Measurements from ENCODE around the gene EVA1C. TPM values are rescaled to one million over a fixed set of nuclear protein-coding genes. Genes with fewer than 3 reads are reported as not detected.
"Not testable (repeated sequence)": the region's sequence is repeated elsewhere in the genome, so short reads cannot be mapped to it uniquely, and the experiment has no call there.

EVA1C gene
- total RNA-seq, 2 donors from 2014 or later, result 45.7 to 48.6 TPM

GRCh38 chr21:32507342-32507919 is 94.9 kb downstream of the EVA1C start:
- Histone ChIP-seq H3K36me3 (peaks cover 0 to 4% of the 10 kb centered on the region in 2 donors), H3K9me3 (no peaks in the 10 kb centered on the region), H3K4me1 (replicated peaks) (no peaks in the 10 kb centered on the region), H3K4me3 (no peak overlapping the region), H3K27me3 (replicated peaks; ENCODE audit: insufficient read depth) (no peaks in the 10 kb centered on the region), H3K27ac (no peak overlapping the region)
- DNase-seq (ENCODE audit: low spot score), result no peak
- intact Hi-C loops (cut with DNase I), result no loop called here
- TF ChIP-seq POLR2A (IDR thresholded peaks at IDR 0.05) (no peak), CTCF (IDR thresholded peaks at IDR 0.05) (no peak), POLR2AphosphoS5 (IDR thresholded peaks at IDR 0.05) (no peak)
- 96% methylated on average over 16 of the region's 16 CpGs for WGBS

GRCh38 chr21:32508036-32508435 is 95.5 kb downstream of the EVA1C start:
- DNase-seq (ENCODE audit: low spot score); H3K36me3 ChIP-seq; H3K27ac ChIP-seq; H3K9me3 ChIP-seq; H3K27me3 ChIP-seq (replicated peaks; ENCODE audit: insufficient read depth); H3K4me1 ChIP-seq (replicated peaks); H3K4me3 ChIP-seq; intact Hi-C loops (cut with DNase I): not testable (repeated sequence)
- 74% methylated on average over 4 of the region's 4 CpGs for WGBS

GRCh38 chr21:32508558-32508957 is 96.1 kb downstream of the EVA1C start:
- intact Hi-C loops (cut with DNase I), result no loop called here
- no peak overlapping the region for H3K27ac ChIP-seq
- no peaks in the 10 kb centered on the region for H3K27me3 ChIP-seq (replicated peaks; ENCODE audit: insufficient read depth)
- WGBS, result 96% methylated on average over 9 of the region's 9 CpGs
- no peaks in the 10 kb centered on the region for H3K4me1 ChIP-seq (replicated peaks)
- no peak overlapping the region for H3K4me3 ChIP-seq
- no peak for DNase-seq (ENCODE audit: low spot score)
- peaks cover 0 to 4% of the 10 kb centered on the region in 2 donors for H3K36me3 ChIP-seq
- no peaks in the 10 kb centered on the region for H3K9me3 ChIP-seq
- TF ChIP-seq POLR2AphosphoS5 (IDR thresholded peaks at IDR 0.05) (no peak), POLR2A (IDR thresholded peaks at IDR 0.05) (no peak), CTCF (IDR thresholded peaks at IDR 0.05) (no peak)

GRCh38 chr21:32508975-32509374 is 96.5 kb downstream of the EVA1C start:
- H3K27me3 ChIP-seq (replicated peaks; ENCODE audit: insufficient read depth); H3K27ac ChIP-seq; H3K36me3 ChIP-seq; H3K9me3 ChIP-seq; intact Hi-C loops (cut with DNase I); DNase-seq (ENCODE audit: low spot score); H3K4me1 ChIP-seq (replicated peaks); H3K4me3 ChIP-seq: not testable (repeated sequence)
- WGBS, result 98% methylated on average over 2 of the region's 2 CpGs

GRCh38 chr21:32514275-32515055 is 102.0 kb downstream of the EVA1C start:
- Histone ChIP-seq H3K27me3 (replicated peaks; ENCODE audit: insufficient read depth) (no peaks in the 10 kb centered on the region), H3K27ac (no peak overlapping the region), H3K4me3 (no peak overlapping the region), H3K9me3 (no peaks in the 10 kb centered on the region), H3K36me3 (no peaks in the 10 kb centered on the region), H3K4me1 (replicated peaks) (no peaks in the 10 kb centered on the region)
- no peak for TF ChIP-seq POLR2A (IDR thresholded peaks at IDR 0.05)
- WGBS, result 78% methylated on average over 12 of the region's 12 CpGs
- DNase-seq (ENCODE audit: low spot score), result no peak
- intact Hi-C loops (cut with DNase I), result no loop called here

- intact Hi-C loops (cut with DNase I), result no loop called here
- WGBS, result 39% methylated on average over 5 of the region's 5 CpGs
- H3K27ac ChIP-seq, result no peak overlapping the region
Measured at GRCh38 chr21:32515874-32516273, 103.4 kb downstream of the EVA1C start.

More at GRCh38 chr21:32515874-32516273, 103.4 kb downstream of the EVA1C start:
- H3K27me3 ChIP-seq (replicated peaks; ENCODE audit: insufficient read depth), result no peaks in the 10 kb centered on the region
- H3K9me3 ChIP-seq, result no peaks in the 10 kb centered on the region
- TF ChIP-seq POLR2AphosphoS5 (IDR thresholded peaks at IDR 0.05) (no peak), CTCF (IDR thresholded peaks at IDR 0.05) (no peak)
- DNase-seq (ENCODE audit: low spot score), result no peak
- H3K36me3 ChIP-seq, result no peaks in the 10 kb centered on the region
- H3K4me3 ChIP-seq, result no peak overlapping the region
- H3K4me1 ChIP-seq (replicated peaks), result no peaks in the 10 kb centered on the region
